Neutrophil (primary cell): Measurements from ENCODE around the gene CAPN15.

Experiments used
- H3K27ac ChIP-seq: fragments of 200-600 bp; sonication (generic); 2 replicates; pipeline ENCODE4 v1.5.1; 2016; ENCODE audit warnings: mild to moderate bottlenecking, moderate library complexity
- H3K27me3 ChIP-seq: fragments of 200-600 bp; sonication (generic); 2 replicates; pipeline ENCODE4 v1.6.0; 2016; ENCODE audit warnings: mild to moderate bottlenecking
- H3K36me3 ChIP-seq: fragments of 200-600 bp; sonication (generic); 2 replicates; pipeline ENCODE4 v1.5.1; 2017
- H3K4me1 ChIP-seq, 2 experiments: fragments of 200-600 bp in 1 of 2; sonication (generic) in 1 of 2; 1 replicate in 1 of 2; 2 replicates in 1 of 2; pipeline versions ENCODE4 v1.5.1 to v1.6.1; 2013 to 2016; ENCODE audit warnings: low read depth in 1 of 2, low read length in 1 of 2, mild to moderate bottlenecking in 1 of 2, moderate library complexity in 1 of 2; ENCODE audit not compliant: control insufficient read depth in 1 of 2, insufficient read depth in 1 of 2
- H3K4me3 ChIP-seq, 2 experiments: fragments of 200-600 bp in 1 of 2; sonication (generic) in 1 of 2; 1 replicate in 1 of 2; 2 replicates in 1 of 2; pipeline ENCODE4 v1.5.1; 2013 to 2016; ENCODE audit warnings: low read depth in 1 of 2, low read length in 1 of 2, mild to moderate bottlenecking in 1 of 2, moderate library complexity in 1 of 2
- H3K9me3 ChIP-seq: fragments of 200-600 bp; sonication (generic); 2 replicates; pipeline ENCODE4 v1.5.1; 2016
- TF ChIP-seq, protein P1 (sequence below): fragments of 200-600 bp; sonication (generic); IDR thresholded peaks from 2 replicates; pipeline ENCODE4 v1.5.1; 2016; ENCODE audit warnings: antibody characterized with exemption

Gene CAPN15

DNA sequence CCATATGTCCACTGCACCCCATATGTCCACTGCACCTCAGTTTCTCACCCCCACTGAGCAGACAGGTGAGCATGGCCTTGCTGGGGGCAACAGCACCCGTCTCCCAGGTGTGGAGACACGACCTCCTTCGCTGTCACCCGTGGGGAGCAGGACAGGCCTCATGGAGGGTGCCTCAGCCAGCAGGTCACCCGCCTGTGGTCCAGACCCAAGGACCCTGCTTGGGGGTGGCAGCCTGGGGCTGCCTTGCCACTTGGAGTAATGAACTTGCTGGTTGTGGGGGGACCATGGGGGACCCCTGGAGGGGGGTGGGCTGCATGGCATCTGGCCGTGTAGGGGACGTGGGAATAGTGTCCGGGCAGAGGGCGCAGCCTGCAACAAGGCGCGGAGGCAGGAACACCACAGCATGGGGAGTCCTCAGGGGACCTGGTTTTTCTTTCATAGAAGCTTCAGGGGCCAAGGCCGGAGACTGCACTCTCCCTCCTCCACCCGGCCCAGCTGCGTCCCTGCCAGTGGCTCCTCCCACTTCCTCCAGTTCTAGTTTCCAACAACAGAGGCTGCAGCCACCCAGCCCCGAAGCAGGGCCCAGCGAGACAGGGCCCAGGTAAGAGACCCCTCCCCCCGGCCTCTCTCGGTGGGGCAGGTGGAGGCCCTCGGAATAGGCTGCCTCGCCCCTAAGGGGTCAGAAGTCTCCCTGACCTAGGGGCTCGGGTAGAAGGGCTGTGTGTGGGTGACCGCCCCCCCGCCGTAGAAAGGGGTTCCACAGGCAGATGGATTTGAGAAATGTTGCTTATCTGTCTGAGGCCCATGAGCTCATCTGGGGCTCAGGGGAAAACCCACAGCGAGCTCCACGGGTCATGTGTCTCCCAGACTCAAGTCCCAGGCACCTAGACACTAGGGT lies 39.2 kb downstream of the CAPN15 start, which contains the start of gene NHLRC4:
Gene NHLRC4 (plus strand): TSS at position 531 of the 898 bp plus-strand sequence. CDS start 1,043 bp downstream, outside the sequence.
- H3K4me3 ChIP-seq, result no peak within 1 kb of the TSS
- TF ChIP-seq, protein P1, sequence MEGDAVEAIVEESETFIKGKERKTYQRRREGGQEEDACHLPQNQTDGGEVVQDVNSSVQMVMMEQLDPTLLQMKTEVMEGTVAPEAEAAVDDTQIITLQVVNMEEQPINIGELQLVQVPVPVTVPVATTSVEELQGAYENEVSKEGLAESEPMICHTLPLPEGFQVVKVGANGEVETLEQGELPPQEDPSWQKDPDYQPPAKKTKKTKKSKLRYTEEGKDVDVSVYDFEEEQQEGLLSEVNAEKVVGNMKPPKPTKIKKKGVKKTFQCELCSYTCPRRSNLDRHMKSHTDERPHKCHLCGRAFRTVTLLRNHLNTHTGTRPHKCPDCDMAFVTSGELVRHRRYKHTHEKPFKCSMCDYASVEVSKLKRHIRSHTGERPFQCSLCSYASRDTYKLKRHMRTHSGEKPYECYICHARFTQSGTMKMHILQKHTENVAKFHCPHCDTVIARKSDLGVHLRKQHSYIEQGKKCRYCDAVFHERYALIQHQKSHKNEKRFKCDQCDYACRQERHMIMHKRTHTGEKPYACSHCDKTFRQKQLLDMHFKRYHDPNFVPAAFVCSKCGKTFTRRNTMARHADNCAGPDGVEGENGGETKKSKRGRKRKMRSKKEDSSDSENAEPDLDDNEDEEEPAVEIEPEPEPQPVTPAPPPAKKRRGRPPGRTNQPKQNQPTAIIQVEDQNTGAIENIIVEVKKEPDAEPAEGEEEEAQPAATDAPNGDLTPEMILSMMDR, result no peak
- no peak within 1 kb of the TSS for H3K27ac ChIP-seq
- H3K9me3 ChIP-seq, result no peaks in the 10 kb centered on the region
- H3K4me1 ChIP-seq, result peaks cover 25% of the 10 kb centered on the region in 2 experiments
- peaks cover 17% of the 10 kb centered on the region for H3K27me3 ChIP-seq
- H3K36me3 ChIP-seq, result no peaks in the 10 kb centered on the region

DNA sequence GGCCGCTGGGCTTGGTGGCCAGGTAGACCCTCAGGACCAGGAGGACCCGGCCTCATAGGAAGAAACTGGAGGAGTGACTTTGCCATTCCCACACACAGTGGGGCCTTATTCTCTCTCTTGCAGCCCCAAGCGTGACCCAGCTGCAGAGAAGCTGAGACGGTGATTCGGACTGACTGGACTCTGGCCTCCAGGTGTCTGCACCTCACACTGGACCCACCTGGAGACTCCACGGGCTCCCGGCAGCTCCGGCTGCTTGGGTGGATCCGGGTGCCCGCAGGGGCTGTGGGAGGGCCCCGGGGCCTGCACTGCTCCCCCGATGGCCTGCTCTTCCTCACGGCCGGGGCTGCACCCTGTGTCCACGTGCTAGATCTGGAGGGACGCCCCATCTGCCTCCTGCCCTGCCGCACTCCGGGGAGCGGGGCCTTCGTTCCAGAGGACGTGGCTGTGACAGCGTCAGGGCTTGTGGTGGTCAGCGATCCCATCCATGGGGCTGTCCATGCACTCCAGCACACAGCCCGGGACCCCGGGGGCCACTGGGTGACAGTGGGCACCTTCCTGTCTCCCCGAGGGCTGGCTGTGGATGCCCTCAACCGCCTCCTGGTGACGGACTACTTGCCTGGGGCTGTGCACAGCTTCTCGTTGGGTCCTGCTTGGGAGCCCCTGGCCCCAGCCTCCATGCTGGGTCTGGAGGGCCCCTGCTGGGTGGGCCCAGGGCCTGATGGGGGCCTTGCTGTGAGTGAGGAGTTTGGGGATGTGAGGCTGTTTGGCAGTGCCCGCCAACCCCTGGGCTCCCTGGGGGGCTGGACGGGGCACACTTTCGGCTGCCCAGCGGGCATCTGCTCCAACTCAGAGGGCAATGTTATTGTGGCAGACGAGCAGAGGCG lies 40.1 kb downstream of the CAPN15 start:
- no peaks in the 10 kb centered on the region for H3K36me3 ChIP-seq
- H3K27ac ChIP-seq, result no peak overlapping the region
- H3K27me3 ChIP-seq, result peaks cover 9% of the 10 kb centered on the region
- H3K4me3 ChIP-seq, result no peak overlapping the region
- H3K4me1 ChIP-seq, result peaks cover 25% of the 10 kb centered on the region in 2 experiments
- TF ChIP-seq, protein P1, result no peak
- no peaks in the 10 kb centered on the region for H3K9me3 ChIP-seq

DNA sequence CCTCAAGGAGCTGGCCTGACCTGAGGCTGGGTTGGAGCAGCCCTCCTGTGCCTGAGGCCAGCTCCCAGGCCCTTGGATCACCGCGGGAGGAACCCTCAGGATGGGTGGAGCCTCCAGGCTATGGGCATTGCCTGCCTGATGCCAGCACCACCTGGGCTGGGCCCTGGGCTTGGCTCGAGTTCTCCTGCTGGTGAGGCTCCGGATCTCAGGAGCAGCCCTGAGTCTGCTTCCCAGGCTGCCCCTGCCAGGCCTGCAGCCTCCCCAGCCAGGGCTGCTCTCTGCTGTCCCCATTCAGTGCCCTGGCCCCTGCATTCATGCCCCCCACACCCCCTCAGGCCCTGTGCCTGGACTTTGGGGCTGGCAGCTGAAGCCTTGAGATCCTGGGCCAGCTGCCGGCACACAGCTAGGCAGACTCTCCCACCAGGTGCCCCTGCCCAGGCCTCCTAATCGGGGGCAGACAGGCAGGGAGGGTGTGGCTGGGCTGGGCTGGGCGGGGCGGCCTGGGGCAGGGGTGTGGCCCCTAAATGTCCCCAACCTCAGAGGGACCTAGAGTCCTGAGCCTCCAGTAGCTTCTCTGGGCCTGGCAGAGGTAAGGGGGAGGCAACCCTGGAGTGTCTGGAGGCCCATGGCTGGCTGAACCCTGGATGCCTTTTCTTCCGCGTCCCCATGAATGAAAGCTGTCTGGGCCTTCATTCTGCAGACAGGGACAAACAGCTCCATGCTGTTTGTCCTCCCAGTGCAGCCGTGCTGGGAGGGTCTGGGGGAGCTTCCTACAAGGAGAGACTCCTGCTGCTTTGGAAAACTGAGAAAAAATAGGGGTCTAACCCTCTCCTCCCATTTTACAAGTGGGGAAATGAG lies 41.1 kb downstream of the CAPN15 start:
- peaks cover 25% of the 10 kb centered on the region in 2 experiments for H3K4me1 ChIP-seq
- TF ChIP-seq, protein P1, result no peak
- no peaks in the 10 kb centered on the region for H3K36me3 ChIP-seq
- H3K9me3 ChIP-seq, result no peaks in the 10 kb centered on the region
- H3K4me3 ChIP-seq, result peak overlapping the region in 1 of 2 experiments; percentile 67
- no peak overlapping the region for H3K27ac ChIP-seq
- H3K27me3 ChIP-seq, result peaks cover under 1% of the 10 kb centered on the region

DNA sequence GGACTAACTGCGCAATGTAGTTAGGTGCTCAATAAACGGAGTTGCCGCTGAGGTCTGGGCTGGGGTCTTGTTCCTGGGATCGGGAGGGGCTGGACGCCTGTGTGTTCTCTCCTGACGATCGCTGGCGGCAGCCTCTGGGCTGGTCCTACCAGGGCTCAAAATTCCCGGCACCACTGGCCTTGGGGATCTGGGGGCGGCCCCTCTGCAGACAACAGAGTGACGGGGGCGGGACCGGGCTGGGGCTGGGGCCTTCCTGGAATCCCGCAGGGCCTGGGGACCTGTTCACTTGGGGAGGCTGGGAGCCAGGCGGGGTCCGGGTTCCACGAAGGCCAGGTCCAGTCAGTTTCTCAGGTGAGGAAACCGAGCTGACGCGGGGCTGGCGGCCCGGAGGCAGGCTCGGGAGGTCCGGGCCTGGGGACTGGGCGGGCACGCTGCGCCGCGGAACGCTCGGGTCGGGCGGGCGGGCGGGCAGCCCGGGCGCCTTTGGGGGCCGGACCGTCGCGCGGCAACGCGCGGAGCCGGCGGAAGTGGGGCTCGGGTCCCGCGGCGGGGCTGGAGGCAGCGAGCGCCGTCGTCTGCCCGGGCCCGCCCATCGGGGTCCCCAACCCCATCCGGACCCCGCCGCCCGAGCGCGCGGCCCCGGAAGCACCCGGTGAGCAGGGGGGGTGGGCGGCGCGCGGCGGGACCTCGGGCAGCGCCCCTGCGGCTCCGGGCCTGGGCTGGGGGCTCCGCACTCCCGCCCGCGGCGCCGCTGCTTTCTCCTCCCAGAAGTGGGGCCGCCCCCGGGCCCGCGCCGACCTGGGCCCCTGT lies 42.1 kb downstream of the CAPN15 start, which contains the start of gene PIGQ:
Gene PIGQ (plus strand): TSS at position 524 of the 810 bp plus-strand sequence. CDS start 4,107 bp downstream, outside the sequence.
- H3K27ac ChIP-seq, result peak within 1 kb of the TSS; percentile 59

More for the DNA sequence above, 42.1 kb downstream of the CAPN15 start, which contains the start of gene PIGQ:
- Histone ChIP-seq H3K4me1 (peaks cover 25% of the 10 kb centered on the region in 2 experiments), H3K9me3 (no peaks in the 10 kb centered on the region), H3K4me3 (peak within 1 kb of the TSS; percentile 70 to 73), H3K27me3 (no peaks in the 10 kb centered on the region), H3K36me3 (peaks cover 8% of the 10 kb centered on the region)
- TF ChIP-seq, protein P1, result no peak
